GM21367 (cell line): ENCODE measurements around the gene ACTL9.

Source experiments
- ATAC-seq: cut with Tn5 transposase; IDR thresholded peaks from one replicate; pipeline ENCODE4 v1.9.1; 2021; ENCODE audit not compliant: unreplicated experiment

The ACTL9 gene

DNA sequence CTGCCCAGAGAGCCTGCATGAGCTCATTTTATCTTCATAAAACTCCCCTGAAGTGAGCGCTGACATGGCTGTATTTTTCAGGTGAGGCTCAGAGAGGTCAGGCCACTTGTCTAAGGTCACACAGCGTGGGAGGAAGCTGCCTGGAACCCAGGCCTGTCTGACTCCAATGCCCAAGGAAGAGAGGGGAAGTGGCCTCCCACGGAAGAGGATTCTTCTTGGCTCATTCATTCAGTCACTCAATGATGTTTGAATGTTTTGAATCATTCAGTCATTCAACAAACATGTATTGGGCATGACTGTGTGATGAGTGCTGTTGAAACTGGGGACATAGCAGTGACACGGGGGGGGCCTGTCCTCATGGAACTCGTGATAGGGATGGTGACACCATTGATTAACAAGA lies 12.0 kb downstream of the ACTL9 start:
- ATAC-seq = no peak

- ATAC-seq = no peak
These were observed 14.3 kb downstream of the ACTL9 start for GRCh38 chr19:8684001-8684902.

DNA sequence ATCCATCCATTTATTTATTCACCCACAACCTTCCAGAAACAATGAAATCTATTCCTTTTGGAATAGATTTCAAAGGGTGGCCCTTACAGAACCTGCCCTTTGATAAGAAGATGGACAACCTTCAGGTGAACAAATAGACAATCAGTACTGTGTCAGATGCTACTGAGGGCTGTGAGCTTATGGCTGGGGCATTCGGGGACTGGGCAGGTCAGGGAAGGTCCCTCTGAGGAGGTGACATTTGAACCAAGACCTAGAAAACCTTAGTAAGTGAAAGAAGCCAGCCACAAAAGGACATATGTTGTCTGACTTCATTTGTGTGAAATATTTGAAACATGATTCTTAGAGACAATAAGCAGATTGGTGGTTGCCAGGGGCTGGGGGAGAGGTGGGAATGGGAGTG lies 15.7 kb downstream of the ACTL9 start:
- ATAC-seq = no peak

DNA sequence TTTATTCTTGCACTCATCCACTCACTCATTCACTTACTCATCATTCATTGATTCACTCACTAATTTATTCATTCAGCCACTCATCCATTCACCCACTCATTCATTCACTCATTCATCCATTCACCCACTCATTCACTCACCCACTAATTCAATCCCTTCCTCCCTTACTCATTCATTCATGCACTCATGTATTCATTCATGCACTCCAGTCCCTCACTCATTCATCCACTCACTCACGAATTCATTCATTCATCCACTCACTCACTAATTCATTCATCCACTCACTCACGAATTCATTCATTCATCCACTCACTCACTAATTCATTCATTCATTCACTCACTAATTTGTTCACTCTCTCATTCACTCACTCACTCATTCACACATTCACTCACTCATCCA lies 16.1 kb downstream of the ACTL9 start:
- no peak for ATAC-seq

DNA sequence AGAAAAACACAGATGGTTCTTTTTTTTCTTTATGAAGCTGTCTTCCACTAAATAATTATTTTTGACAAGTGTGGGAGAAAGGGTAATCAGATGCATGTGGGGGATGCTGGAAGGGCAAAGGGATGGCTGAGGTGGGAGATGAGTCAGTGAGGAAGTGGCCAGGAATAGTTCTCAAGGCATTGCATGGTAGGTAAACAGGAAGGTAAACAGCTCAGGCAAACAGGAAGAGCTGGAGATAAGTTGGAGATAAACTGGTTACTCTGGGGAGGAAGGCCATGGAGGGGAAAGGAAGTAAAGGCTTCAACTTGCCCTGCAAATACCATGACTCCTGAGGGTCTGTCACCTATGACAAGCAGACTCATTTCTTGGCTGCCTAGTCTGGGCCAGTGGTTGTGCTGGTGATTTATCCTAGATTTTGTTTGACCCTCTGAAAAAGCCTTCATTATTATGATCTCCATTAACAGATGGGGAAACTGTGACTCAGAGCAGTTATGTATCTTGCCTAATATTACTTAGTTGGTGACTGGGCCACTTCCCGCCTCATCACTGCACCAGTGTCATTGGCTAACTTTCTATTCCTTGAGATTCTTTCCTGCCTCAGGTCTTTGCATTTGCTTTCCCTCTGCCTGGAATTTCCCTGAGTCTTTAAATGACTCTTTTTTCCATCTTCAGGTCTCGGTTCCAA lies 17.1 kb downstream of the ACTL9 start:
- ATAC-seq = no peak

DNA sequence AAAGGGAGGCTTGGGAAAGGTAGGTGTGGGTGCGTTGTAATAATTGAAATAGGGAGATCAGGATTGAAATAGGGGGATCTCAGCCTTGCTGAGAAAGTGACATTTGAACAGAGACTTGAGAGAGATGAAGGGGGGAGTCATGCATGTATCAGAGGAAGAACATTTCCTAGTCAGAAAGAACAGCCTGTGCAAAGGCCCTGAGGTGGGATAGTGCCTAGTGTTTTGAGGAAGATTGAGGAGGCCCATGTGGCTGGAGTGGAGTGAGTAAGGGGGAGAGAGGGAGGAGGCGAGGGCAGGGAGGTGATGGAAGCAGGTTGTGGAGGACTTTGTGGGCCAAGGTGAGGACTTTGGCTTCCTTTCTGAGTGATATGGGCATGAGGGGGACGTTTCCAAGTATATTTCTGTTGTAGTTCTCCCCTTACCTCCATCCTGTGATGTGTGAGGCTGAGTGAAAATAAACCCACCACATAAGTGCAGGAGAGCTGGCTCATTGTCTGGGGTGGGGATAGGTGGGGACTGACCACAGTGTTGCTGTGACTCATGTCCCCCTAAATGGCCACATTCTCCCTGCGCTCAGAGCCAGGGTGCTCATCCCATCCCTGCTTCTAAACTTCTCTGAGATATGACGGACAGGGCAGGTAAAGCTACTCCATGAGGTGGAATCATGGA lies 17.8 kb downstream of the ACTL9 start:
- no peak for ATAC-seq

DNA sequence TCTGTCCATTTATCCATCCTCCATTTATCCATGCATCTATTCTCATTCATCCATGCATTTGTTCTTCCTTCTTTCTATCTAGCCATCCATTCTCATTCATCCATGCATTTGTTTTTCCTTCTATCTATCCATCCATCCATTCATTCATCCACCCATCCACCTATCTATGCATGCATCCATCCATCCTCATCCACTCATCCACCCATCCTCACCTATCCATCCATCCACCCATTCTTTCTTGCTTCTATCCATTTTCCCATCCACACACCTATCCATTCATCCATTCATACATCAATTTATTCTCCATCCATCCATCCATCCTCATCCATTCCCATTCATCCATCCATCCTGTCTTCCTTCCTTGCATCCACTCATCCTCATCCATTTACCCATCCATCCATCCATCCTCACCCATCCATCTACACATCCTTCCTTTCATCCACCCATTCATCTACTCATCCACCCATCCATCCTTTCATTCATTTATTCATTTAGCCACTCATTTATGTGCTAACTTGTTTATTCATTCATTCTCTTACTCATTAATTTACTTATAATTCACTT lies 20.3 kb downstream of the ACTL9 start:
- no peak for ATAC-seq

DNA sequence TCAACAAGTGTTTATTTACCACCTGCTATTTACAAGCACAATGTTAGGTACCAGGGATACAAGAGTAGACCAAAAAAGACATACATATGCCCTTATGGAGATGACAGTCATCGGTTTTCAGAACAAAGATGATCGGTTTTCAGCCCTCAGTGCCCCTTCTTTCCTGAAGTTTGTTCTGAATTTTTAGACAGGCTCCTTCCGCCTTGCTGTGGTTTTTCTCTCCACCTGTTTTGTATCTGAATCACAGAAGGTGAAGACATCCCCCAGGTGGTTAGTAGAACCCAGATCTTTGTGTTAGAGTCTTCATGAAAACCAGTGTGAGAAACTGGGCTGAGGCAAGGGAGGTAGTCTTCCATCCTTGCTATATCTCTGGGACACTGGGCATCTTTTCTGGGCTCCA lies 23.5 kb downstream of the ACTL9 start:
- ATAC-seq = no peak

GRCh38 chr19:8673276-8673891 lies 25.2 kb downstream of the ACTL9 start:
- ATAC-seq = no peak

DNA sequence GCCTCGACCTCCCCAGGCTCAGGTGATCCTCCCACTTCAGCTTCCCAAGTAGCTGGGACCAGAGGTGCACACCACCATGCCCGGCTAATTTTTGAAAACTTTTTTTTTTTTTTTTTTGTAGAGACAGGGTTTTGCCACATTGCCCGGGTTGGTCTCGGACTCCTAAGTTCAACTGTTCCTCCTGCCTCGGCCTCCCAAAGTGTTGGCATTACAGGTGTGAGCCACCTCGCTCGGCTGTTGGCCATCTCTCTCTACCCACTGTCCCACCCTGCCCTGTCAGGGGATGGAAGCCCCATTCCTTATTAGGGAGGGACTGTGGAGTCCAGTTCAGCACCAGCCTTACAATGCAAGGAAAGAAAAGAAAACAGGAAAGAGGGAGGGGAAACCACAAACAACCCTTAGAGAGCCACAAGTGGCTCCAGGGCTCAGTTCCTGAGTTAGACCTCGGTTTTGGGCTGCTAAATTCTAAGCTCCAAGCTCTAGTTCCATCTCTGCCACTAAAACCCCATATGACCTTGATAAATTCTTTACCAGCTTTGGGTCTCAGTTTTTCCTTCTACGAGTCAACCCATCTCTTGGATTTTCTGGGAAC lies 31.7 kb downstream of the ACTL9 start:
- no peak for ATAC-seq

DNA sequence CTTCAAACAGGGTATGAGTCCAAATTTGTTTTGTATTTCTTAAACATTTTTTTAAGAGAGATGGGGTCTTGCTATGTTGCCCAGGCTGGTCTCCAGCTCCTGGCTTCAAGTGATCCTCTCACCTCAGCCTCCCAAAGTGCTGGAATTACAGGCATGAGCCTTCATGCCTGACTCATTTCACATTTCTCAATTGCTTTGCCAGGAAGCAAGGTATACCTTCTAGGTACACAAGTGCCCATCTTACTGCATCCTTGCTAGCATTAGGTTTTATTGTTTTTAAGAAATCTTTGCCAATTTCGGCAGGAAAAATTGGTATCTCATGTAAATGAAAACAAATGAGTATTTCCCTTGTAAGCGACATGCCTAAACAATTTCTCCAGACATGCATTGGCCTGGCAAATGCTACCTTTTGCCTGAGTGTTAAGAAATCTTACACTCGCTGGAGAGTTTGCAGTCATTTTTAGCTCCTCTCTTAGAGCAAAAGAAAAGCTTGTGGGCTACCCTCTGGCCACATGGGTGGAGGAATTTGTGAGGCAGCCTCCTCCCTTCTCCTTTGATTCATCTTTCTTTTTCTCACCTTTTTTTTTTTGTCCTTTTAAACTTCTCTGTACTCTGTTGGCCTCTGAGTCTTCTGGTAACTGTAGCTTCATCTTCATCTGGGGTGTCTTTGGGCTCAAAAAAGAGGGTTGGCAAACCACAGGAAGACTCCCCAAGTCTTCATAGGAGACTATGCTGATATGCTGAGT lies 33.0 kb downstream of the ACTL9 start:
- no peak for ATAC-seq

- ATAC-seq = no peak
These were observed 33.9 kb downstream of the ACTL9 start for GRCh38 chr19:8664671-8665057.

GRCh38 chr19:8663920-8664670 lies 34.5 kb downstream of the ACTL9 start:
- no peak for ATAC-seq

- no peak for ATAC-seq
These were observed 36.3 kb downstream of the ACTL9 start for GRCh38 chr19:8662263-8662662.

DNA sequence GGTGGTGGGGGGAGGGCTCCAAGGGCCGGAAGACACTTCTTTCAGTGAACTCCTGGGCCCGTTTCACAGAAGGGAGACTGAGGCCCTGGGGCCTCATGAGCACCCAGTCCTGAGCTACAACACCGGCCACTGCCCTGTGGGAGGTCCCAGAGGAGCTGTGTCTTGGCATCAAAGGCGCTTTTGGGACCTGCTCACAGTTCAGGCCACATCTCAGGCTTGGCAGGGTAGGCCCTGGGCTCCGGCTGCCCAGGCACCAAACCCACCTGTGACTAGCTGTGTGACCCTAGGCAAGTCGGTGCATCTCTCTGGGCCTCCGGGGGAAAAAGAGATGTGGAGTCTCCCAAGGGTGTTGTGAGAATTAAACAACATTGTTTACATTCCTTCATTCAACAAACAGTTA lies 38.7 kb downstream of the ACTL9 start:
- ATAC-seq = no peak

GRCh38 chr19:8657869-8658268 lies 40.7 kb downstream of the ACTL9 start:
- ATAC-seq = no peak

GRCh38 chr19:8655340-8655709 lies 43.3 kb downstream of the ACTL9 start:
- no peak for ATAC-seq

DNA sequence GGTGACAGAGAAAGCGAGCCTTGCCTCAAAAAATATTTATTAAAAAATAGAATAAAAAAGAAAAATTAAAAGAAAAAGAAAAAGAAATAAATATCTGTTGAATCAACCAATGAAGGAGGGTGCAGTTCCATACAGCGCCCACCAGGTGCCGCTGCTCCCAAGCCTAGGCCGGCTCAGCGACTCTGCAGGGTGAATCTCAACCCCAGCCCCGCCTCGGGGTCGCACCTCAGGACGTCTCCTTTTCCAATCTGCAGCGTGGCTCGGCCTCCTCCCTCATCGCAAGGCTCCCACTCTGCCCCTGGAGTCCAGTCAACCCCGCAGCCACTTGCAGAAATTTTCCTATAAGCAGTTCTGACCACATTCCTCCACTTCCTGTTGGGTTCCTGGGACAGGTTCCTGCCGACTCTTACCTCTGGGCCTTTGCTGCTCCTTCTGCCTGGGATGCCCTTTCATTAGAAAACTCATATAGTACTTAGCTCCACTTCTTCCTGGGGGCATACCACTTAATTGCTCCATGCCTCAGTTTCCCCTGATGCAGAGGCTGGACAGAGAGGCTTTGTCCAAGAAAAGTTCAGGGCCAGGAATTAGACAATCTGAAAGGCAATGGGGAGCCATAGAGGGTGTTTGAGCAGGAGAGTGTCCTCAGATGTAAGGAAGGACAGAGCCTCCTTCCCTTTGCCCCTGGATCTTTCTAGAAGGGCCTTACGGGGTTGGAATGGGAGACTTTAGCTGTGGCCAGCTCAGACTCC lies 43.8 kb downstream of the ACTL9 start:
- no peak for ATAC-seq

- ATAC-seq = no peak
These were observed 50.4 kb downstream of the ACTL9 start for GRCh38 chr19:8648240-8648639.
